SK-N-SH treated with all-trans-retinoic acid at 6 μM for 48 hours (cell line): ENCODE measurements around the gene ADAP2.

ENCODE experiments used
- ATAC-seq: fragments of 200-7000 bp; cut with Tn5 transposase; 3 replicates; pipeline ENCODE4 v1.9.1; 2020; ENCODE audit warnings: mild to moderate bottlenecking, moderate library complexity
- BACH2 ChIP-seq: fragments of 250-450 bp; sonication (Bioruptor Pico); IDR thresholded peaks from 2 replicates; pipeline ENCODE4 v1.9.0; 2021; ENCODE audit warnings: mild to moderate bottlenecking, borderline replicate concordance
- CSDC2 ChIP-seq: fragments of 250-450 bp; sonication (Bioruptor Pico); IDR thresholded peaks from 2 replicates; pipeline ENCODE4 v1.5.0; 2020; ENCODE audit warnings: mild to moderate bottlenecking, moderate library complexity
- ESRRG ChIP-seq: fragments of 250-450 bp; sonication (Bioruptor Pico); IDR thresholded peaks from 2 replicates; pipeline ENCODE4 v1.6.1; 2021; ENCODE audit warnings: mild to moderate bottlenecking
- GLIS3 ChIP-seq: fragments of 250-450 bp; sonication (Bioruptor Pico); IDR thresholded peaks from 2 replicates; pipeline ENCODE4 v1.5.0; 2020; ENCODE audit warnings: mild to moderate bottlenecking, moderate library complexity
- OSR1 ChIP-seq: fragments of 250-450 bp; sonication (Bioruptor Pico); IDR thresholded peaks from 2 replicates; pipeline ENCODE4 v1.8.0; 2022; ENCODE audit warnings: moderate library complexity, mild to moderate bottlenecking, inconsistent platforms
- PPARA ChIP-seq: fragments of 250-450 bp; sonication (Bioruptor Pico); IDR thresholded peaks from 2 replicates; pipeline ENCODE4 v1.5.0; 2020; ENCODE audit warnings: mild to moderate bottlenecking, borderline replicate concordance
- SNAI2 ChIP-seq: fragments of 250-450 bp; sonication (Bioruptor Pico); IDR thresholded peaks from 2 replicates; pipeline ENCODE4 v1.5.0; 2020; ENCODE audit warnings: mild to moderate bottlenecking, moderate library complexity
- TCF4 ChIP-seq: fragments of 250-450 bp; sonication (Bioruptor Pico); IDR thresholded peaks from 2 replicates; pipeline ENCODE4 v1.8.0; 2021; ENCODE audit warnings: mild to moderate bottlenecking, moderate library complexity, borderline replicate concordance
- TOX ChIP-seq: fragments of 250-450 bp; sonication (Bioruptor Pico); IDR thresholded peaks from 2 replicates; pipeline ENCODE4 v1.8.0; 2021; ENCODE audit warnings: mild to moderate bottlenecking, moderate library complexity, borderline replicate concordance
- ZFP3 ChIP-seq: fragments of 250-450 bp; sonication (Bioruptor Pico); IDR thresholded peaks from 2 replicates; pipeline ENCODE4 v1.5.0; 2020; ENCODE audit warnings: mild to moderate bottlenecking, moderate library complexity
- ZFP30 ChIP-seq: fragments of 450-650 bp; formaldehyde crosslinking; IDR thresholded peaks from 2 replicates; pipeline ENCODE4 v1.5.0; 2022; ENCODE audit warnings: mild to moderate bottlenecking, moderate library complexity
- ZNF565 ChIP-seq: fragments of 450-650 bp; formaldehyde crosslinking; conservative IDR thresholded peaks from 2 replicates; pipeline ENCODE4 v1.5.0; 2020; ENCODE audit warnings: low read depth, mild to moderate bottlenecking, moderate library complexity
- ZNF70 ChIP-seq: fragments of 450-650 bp; formaldehyde crosslinking; IDR thresholded peaks from 2 replicates; pipeline ENCODE4 v1.5.0; 2020; ENCODE audit warnings: mild to moderate bottlenecking, moderate library complexity
- ZNF8 ChIP-seq: fragments of 450-650 bp; formaldehyde crosslinking; IDR thresholded peaks from 2 replicates; pipeline ENCODE4 v1.5.0; 2020; ENCODE audit warnings: mild to moderate bottlenecking, moderate library complexity
- TF ChIP-seq, protein P1 (sequence below): fragments of 250-450 bp; sonication (Bioruptor Pico); IDR thresholded peaks from 2 replicates; pipeline ENCODE4 v1.5.0; 2020; ENCODE audit warnings: mild to moderate bottlenecking, moderate library complexity
- TF ChIP-seq, protein P2 (sequence below): fragments of 250-450 bp; sonication (Bioruptor Pico); IDR thresholded peaks from 2 replicates; pipeline ENCODE4 v1.5.1; 2020; ENCODE audit warnings: low read depth, mild to moderate bottlenecking, moderate library complexity
- TF ChIP-seq, protein P3 (sequence below): fragments of 250-450 bp; sonication (Bioruptor Pico); IDR thresholded peaks from 2 replicates; pipeline ENCODE4 v1.8.0; 2020; ENCODE audit warnings: mild to moderate bottlenecking, moderate library complexity, borderline replicate concordance
- TF ChIP-seq, protein P4 (sequence below): fragments of 250-450 bp; sonication (Bioruptor Pico); IDR thresholded peaks from 2 replicates; pipeline ENCODE4 v1.5.1; 2021; ENCODE audit warnings: mild to moderate bottlenecking, moderate library complexity

Gene ADAP2

DNA sequence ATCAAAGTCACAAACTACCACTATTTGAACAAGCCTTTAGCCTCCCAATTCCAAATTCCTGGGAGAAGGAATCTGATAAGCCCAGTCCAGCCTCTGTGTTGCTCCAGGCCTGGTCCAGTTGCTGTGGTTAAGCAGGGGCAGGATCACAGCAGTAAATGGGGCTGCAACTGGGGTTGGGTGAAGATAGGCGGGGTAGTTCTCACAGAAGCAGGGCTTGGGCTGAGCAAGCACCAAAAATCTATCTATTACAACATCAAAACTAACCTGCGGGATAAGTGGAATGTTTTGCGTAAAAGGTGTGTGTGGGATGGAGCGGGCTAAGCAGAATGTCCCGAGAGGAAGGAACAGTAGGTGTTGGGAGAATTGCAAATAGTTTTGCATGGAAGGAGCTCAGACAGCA, 26.1 kb downstream of the ADAP2 start (continued):
- TF ChIP-seq, protein P1, sequence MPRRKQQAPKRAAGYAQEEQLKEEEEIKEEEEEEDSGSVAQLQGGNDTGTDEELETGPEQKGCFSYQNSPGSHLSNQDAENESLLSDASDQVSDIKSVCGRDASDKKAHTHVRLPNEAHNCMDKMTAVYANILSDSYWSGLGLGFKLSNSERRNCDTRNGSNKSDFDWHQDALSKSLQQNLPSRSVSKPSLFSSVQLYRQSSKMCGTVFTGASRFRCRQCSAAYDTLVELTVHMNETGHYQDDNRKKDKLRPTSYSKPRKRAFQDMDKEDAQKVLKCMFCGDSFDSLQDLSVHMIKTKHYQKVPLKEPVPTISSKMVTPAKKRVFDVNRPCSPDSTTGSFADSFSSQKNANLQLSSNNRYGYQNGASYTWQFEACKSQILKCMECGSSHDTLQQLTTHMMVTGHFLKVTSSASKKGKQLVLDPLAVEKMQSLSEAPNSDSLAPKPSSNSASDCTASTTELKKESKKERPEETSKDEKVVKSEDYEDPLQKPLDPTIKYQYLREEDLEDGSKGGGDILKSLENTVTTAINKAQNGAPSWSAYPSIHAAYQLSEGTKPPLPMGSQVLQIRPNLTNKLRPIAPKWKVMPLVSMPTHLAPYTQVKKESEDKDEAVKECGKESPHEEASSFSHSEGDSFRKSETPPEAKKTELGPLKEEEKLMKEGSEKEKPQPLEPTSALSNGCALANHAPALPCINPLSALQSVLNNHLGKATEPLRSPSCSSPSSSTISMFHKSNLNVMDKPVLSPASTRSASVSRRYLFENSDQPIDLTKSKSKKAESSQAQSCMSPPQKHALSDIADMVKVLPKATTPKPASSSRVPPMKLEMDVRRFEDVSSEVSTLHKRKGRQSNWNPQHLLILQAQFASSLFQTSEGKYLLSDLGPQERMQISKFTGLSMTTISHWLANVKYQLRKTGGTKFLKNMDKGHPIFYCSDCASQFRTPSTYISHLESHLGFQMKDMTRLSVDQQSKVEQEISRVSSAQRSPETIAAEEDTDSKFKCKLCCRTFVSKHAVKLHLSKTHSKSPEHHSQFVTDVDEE (CRISPR knock-in tag), result no peak
- TF ChIP-seq GLIS3 (CRISPR knock-in tag) (no peak), BACH2 (CRISPR knock-in tag) (no peak), TOX (CRISPR knock-in tag) (no peak), ZFP3 (CRISPR knock-in tag) (no peak), OSR1 (CRISPR knock-in tag) (no peak), CSDC2 (CRISPR knock-in tag) (no peak), ZFP30 (no peak)
- TF ChIP-seq, protein P2, sequence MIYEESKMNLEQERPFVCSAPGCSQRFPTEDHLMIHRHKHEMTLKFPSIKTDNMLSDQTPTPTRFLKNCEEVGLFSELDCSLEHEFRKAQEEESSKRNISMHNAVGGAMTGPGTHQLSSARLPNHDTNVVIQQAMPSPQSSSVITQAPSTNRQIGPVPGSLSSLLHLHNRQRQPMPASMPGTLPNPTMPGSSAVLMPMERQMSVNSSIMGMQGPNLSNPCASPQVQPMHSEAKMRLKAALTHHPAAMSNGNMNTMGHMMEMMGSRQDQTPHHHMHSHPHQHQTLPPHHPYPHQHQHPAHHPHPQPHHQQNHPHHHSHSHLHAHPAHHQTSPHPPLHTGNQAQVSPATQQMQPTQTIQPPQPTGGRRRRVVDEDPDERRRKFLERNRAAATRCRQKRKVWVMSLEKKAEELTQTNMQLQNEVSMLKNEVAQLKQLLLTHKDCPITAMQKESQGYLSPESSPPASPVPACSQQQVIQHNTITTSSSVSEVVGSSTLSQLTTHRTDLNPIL, result no peak

DNA sequence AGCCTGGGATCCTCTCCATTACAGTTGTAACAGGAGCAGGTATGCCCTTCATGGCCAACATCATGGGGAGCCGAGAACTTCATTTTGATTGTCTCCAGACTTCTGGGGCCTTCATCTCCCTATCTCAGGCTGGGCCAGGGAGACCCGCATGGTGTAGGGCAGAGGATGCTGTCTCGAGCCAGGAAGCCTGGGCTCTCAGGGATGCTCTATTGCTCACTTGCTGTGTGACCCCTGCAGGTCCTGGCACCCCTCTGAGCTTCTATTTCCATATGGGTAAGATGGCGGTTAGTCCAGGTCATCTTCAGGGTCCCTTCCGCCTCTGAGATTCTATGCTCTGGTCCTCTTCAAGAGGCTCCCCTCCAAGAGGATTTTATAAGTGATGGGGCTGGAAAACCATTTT, 28.4 kb downstream of the ADAP2 start:
- TF ChIP-seq CSDC2 (CRISPR knock-in tag), result no peak
- TF ChIP-seq, protein P3, sequence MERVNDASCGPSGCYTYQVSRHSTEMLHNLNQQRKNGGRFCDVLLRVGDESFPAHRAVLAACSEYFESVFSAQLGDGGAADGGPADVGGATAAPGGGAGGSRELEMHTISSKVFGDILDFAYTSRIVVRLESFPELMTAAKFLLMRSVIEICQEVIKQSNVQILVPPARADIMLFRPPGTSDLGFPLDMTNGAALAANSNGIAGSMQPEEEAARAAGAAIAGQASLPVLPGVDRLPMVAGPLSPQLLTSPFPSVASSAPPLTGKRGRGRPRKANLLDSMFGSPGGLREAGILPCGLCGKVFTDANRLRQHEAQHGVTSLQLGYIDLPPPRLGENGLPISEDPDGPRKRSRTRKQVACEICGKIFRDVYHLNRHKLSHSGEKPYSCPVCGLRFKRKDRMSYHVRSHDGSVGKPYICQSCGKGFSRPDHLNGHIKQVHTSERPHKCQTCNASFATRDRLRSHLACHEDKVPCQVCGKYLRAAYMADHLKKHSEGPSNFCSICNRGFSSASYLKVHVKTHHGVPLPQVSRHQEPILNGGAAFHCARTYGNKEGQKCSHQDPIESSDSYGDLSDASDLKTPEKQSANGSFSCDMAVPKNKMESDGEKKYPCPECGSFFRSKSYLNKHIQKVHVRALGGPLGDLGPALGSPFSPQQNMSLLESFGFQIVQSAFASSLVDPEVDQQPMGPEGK (CRISPR knock-in tag), result no peak
- no peak for TF ChIP-seq BACH2 (CRISPR knock-in tag)
- TF ChIP-seq ZNF70 (CRISPR knock-in tag), result no peak
- no peak for TF ChIP-seq PPARA (CRISPR knock-in tag)
- no peak for TF ChIP-seq ZNF565 (CRISPR knock-in tag)
- no peak for TF ChIP-seq ZFP3 (CRISPR knock-in tag)
- TF ChIP-seq TCF4 (CRISPR knock-in tag), result no peak
- no peak for TF ChIP-seq ZFP30
- TF ChIP-seq, protein P4, sequence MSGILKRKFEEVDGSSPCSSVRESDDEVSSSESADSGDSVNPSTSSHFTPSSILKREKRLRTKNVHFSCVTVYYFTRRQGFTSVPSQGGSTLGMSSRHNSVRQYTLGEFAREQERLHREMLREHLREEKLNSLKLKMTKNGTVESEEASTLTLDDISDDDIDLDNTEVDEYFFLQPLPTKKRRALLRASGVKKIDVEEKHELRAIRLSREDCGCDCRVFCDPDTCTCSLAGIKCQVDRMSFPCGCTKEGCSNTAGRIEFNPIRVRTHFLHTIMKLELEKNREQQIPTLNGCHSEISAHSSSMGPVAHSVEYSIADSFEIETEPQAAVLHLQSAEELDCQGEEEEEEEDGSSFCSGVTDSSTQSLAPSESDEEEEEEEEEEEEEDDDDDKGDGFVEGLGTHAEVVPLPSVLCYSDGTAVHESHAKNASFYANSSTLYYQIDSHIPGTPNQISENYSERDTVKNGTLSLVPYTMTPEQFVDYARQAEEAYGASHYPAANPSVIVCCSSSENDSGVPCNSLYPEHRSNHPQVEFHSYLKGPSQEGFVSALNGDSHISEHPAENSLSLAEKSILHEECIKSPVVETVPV (CRISPR knock-in tag), result no peak
- no peak for TF ChIP-seq ESRRG (CRISPR knock-in tag)
- no peak for TF ChIP-seq ZNF8
- TF ChIP-seq SNAI2 (CRISPR knock-in tag), result no peak
- no peak for TF ChIP-seq TOX (CRISPR knock-in tag)
- TF ChIP-seq OSR1 (CRISPR knock-in tag), result no peak
- TF ChIP-seq, protein P1 (CRISPR knock-in tag), result no peak
- ATAC-seq, result no peak; the same call in 2 of the 3 replicates

DNA sequence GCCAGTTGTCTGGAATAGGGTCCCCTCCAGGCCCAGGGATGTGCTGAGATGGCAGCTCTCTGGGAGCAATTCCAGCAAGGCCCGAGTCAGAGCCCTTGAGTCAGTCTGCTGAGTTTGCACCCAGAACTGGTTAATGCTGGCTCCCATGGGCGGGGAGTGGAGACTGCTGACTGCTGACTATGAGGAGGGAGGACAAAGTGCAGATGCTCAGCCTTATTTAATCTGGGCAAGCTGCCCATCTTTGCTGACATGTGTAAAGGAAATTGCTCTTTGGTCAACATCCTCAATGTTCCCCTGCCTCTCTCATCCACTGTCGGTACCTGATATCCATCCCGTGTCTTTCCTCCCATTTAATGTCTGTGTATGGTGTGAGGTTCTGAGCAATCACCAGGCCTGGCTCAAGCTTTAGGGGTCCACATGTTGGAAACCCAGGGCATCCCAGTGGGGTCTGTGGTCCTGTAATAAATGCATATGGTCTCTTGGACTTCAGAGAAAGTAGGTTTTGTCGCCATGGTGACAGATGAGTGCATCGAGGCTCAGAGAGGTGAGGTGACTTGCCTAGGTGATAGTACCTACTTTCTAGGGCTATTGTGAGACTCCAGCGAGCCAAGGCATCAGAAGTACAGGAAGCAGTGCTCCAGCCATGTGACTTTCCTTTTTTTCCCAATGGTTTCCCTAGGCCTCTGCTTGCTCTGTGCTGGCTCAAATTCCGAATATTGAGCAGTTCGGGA, 29.1 kb downstream of the ADAP2 start:
- TF ChIP-seq ZNF70 (CRISPR knock-in tag), result no peak
- TF ChIP-seq, protein P2, result no peak
- no peak for TF ChIP-seq BACH2 (CRISPR knock-in tag)
- no peak for TF ChIP-seq GLIS3 (CRISPR knock-in tag)
- no peak for TF ChIP-seq OSR1 (CRISPR knock-in tag)
- TF ChIP-seq SNAI2 (CRISPR knock-in tag), result no peak
- peak; percentile 97 for ATAC-seq
